Adrenal gland (tissue), 12 donors: ENCODE measurements around the gene PDGFD. TPM values are rescaled to one million over a fixed set of nuclear protein-coding genes. Genes with fewer than 3 reads are reported as not detected.

Experiments
- DNase-seq, 7 donors: peaks; one replicate each; pipeline ENCODE4 v3.0.0-alpha.2; 2019 to 2020
- H3K27ac ChIP-seq, 5 donors: fragments of 200-600 bp; sonication (generic) in 4 of 5; 1 replicate in 3 of 5; 2 replicates in 2 of 5; pipeline versions ENCODE4 v1.5.1 to v1.8.0; 2016 to 2020; ENCODE audit warnings: mild to moderate bottlenecking in 1 of 5
- H3K27me3 ChIP-seq: fragments of 200-600 bp; 2 replicates; pipeline ENCODE4 v1.8.0; 2021
- H3K36me3 ChIP-seq, 2 donors: fragments of 200-600 bp; replicated peaks in 1 of 2; 1 replicate in 1 of 2; 2 replicates in 1 of 2; pipeline versions ENCODE4 v1.5.1 to v1.8.0; 2018 to 2022
- H3K4me1 ChIP-seq, 2 donors: fragments of 200-600 bp; replicated peaks in 1 of 2; 1 replicate in 1 of 2; 2 replicates in 1 of 2; pipeline versions ENCODE4 v1.5.1 to v1.8.0; 2018 to 2021
- H3K4me3 ChIP-seq, 4 donors: fragments of 200-600 bp; sonication (generic) in 3 of 4; one replicate each; pipeline ENCODE4 v1.5.1; 2016 to 2018
- H3K9me3 ChIP-seq, 3 donors: fragments of 200-600 bp; sonication (generic) in 1 of 3; replicated peaks in 1 of 3; 1 replicate in 2 of 3; 2 replicates in 1 of 3; pipeline versions ENCODE4 v1.5.1 to v1.8.0; 2016 to 2021
- CTCF ChIP-seq, 6 experiments: fragments of 450-650 bp in 4 of 6; fragments of 200-600 bp in 2 of 6; sonication (generic) in 1 of 6; IDR thresholded peaks; 1 replicate in 5 of 6; 2 replicates in 1 of 6; pipeline versions ENCODE4 v1.5.1 to v1.8.0; 2016 to 2021; ENCODE audit warnings: antibody characterized with exemption in 6 of 6, mild to moderate bottlenecking in 2 of 6, moderate library complexity in 1 of 6
- POLR2A ChIP-seq, 2 donors: fragments of 450-650 bp; IDR thresholded peaks; one replicate each; pipeline ENCODE4 v1.6.1; 2017; ENCODE audit warnings: antibody characterized with exemption in 2 of 2, mild to moderate bottlenecking in 2 of 2, moderate library complexity in 1 of 2
- WGBS, 4 donors: extraction: QIAGEN DNeasy Blood & Tissue Kit in 2 of 4; methylation state at CpG; one replicate each; pipeline versions ENCODE4 v1.1.5 to v1.1.7; 2013 to 2017; 5-methylcytosine and 5-hydroxymethylcytosine counted together
- intact Hi-C, 2 donors: fragments of 100-400 bp; cut with DNase I; formaldehyde crosslinking; loops; one replicate each; pipeline versions ENCODE4 v1.14.1 to v1.15.0; 2022 to 2023
- polyA plus RNA-seq, 3 donors: library from polyadenylated mRNA; stranded (reverse); fragments of 200-250 nt in 2 of 3; fragments of 350-450 nt in 1 of 3; fragmentation: Illumina TruSeq in 1 of 3; extraction: RNeasy Lipid Tissue Mini Kit (QIAGEN cat#74804) in 1 of 3; gene quantifications; one replicate each; pipeline ENCODE4 v1.2.3, GENCODE V29; 2013 to 2014
- total RNA-seq, 9 donors: library from RNA; depleted of rRNA in 4 of 9; stranded (reverse); fragments of >200 nt in 4 of 9; fragments of 120-200 nt in 1 of 9; fragmentation: NEBNext Ultra II Directional in 1 of 9; extraction: Animal tissue kit (Norgen Biotek cat#: 25700) in 1 of 9; gene quantifications; one replicate each; pipeline versions ENCODE4 v1.1.0 to v1.2.4, GENCODE V29; 2013 to 2023
- donor health status: healthy with polysubstance abuse.
- donor health status: Bipolar disorder and iron deficiency.
- donor health status: DM: yes; HTN: yes; CAD: no.
- donor health status: DM: no; HTN: no; CAD: no.
- donor health status: DM: no; HTN: no; CAD: no.
- donor health status: DM: yes; HTN: yes; CAD: no.

The PDGFD gene
- total and polyA plus RNA-seq, 12 donors, result 42.7 to 297 (median 199) TPM

GRCh38 chr11:103892603-103893002 is 271.3 kb downstream of the PDGFD start:
- 43 to 81% (median 64%) methylated on average over 5 of the region's 5 CpGs for WGBS, 4 donors
- intact Hi-C loops, result no loop called here
- H3K4me3 ChIP-seq, result no peak overlapping the region

GRCh38 chr11:103890654-103891053 is 273.3 kb downstream of the PDGFD start:
- H3K27me3 ChIP-seq, result no peaks in the 10 kb centered on the region
- H3K4me1 ChIP-seq, result no peaks in the 10 kb centered on the region
- TF ChIP-seq CTCF (IDR thresholded peaks at IDR 0.05), result no peak
- TF ChIP-seq POLR2A (IDR thresholded peaks at IDR 0.05), result no peak
- no peak for DNase-seq
- H3K4me3 ChIP-seq, result no peak overlapping the region
- no peak overlapping the region for H3K27ac ChIP-seq
- H3K9me3 ChIP-seq, result no peaks in the 10 kb centered on the region
- H3K36me3 ChIP-seq, result no peaks in the 10 kb centered on the region
- WGBS, 4 donors, result 92 to 100% (median 97%) methylated on average over 1 of the region's 1 CpG
- intact Hi-C loops, result no loop called here

More at GRCh38 chr11:103892603-103893002, 271.3 kb downstream of the PDGFD start:
- Histone ChIP-seq H3K4me1 (peaks cover 0 to 9% of the 10 kb centered on the region in 2 donors), H3K27ac (no peak overlapping the region), H3K27me3 (no peaks in the 10 kb centered on the region), H3K36me3 (no peaks in the 10 kb centered on the region), H3K9me3 (no peaks in the 10 kb centered on the region)
- TF ChIP-seq POLR2A (IDR thresholded peaks at IDR 0.05), result no peak
- no peak for TF ChIP-seq CTCF (IDR thresholded peaks at IDR 0.05)
- peak in 1 of 7 donors; percentile 26 for DNase-seq

GRCh38 chr11:103889679-103890078 is 274.3 kb downstream of the PDGFD start:
- H3K9me3 ChIP-seq, result no peaks in the 10 kb centered on the region
- intact Hi-C loops, result no loop called here
- H3K4me1 ChIP-seq, result no peaks in the 10 kb centered on the region
- no peak for TF ChIP-seq POLR2A (IDR thresholded peaks at IDR 0.05)
- TF ChIP-seq CTCF (IDR thresholded peaks at IDR 0.05), result no peak
- no peaks in the 10 kb centered on the region for H3K36me3 ChIP-seq
- no peaks in the 10 kb centered on the region for H3K27me3 ChIP-seq
- H3K4me3 ChIP-seq, result no peak overlapping the region
- no peak overlapping the region for H3K27ac ChIP-seq
- DNase-seq, result no peak

- intact Hi-C loops, result no loop called here
- Histone ChIP-seq H3K36me3 (no peaks in the 10 kb centered on the region), H3K27ac (no peak overlapping the region), H3K27me3 (no peaks in the 10 kb centered on the region), H3K4me1 (no peaks in the 10 kb centered on the region), H3K9me3 (no peaks in the 10 kb centered on the region), H3K4me3 (no peak overlapping the region)
- TF ChIP-seq POLR2A (IDR thresholded peaks at IDR 0.05) (no peak), CTCF (IDR thresholded peaks at IDR 0.05) (no peak)
- no peak for DNase-seq
Observed at GRCh38 chr11:103888541-103888951, 275.4 kb downstream of the PDGFD start.
